ENCODE data around the gene WDR31.

Gene WDR31

GRCh38 chr9:113341712-113342410 is 1.8 kb upstream of the WDR31 start:
- no peak for DNase-seq (ENCODE audit: low read depth)

DNA sequence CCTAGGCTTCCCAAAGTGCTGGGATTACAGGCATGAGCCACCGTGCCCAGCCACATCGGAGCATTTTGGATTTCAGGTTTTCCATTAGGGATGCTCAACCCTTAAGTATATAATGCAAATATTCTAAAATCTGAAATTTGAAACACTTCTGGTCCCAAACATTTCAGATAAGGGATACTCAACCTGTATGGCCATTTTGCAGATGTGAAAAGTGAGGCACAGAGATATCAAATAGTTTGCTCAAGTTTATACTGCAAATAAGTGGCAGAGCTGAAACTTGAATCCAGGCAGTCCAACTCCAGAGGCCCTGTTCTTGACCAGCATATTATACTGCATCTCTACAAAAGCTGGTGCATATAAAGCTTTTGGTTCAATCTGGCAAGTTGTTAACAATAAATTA is 2.4 kb downstream of the WDR31 start:
- no peak for DNase-seq (ENCODE audit: low read depth)

GRCh38 chr9:113331780-113332179 is 8.3 kb downstream of the WDR31 start:
- DNase-seq (ENCODE audit: low read depth) = no peak

GRCh38 chr9:113328045-113328782 is 11.9 kb downstream of the WDR31 start:
- DNase-seq (ENCODE audit: low read depth) = no peak

DNA sequence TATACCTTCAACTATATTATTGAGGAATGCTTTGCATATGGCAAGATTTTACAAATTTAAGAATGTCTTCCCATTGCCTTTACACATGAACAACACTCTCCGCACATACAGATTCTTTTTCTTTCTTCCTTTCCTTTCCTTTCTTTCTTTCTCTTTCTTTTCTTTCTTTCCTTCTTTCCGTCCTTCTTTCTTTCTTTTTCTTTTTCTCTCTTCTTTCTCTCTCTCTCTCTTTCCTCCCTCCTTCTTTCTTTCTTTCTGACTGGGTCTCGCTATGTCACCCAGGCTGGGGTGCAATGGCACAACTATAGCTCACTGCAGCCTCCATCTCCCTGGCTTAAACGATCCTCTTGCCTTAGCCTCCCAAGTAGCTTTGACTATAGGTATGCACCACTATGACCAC is 13.8 kb downstream of the WDR31 start:
- DNase-seq (ENCODE audit: low read depth) = no peak

- no peak for DNase-seq (ENCODE audit: low read depth)
Observed at GRCh38 chr9:113322671-113323070, 17.4 kb downstream of the WDR31 start.

- DNase-seq (ENCODE audit: low read depth) = no peak
Observed at GRCh38 chr9:113320051-113320450, 20.0 kb downstream of the WDR31 start.

- DNase-seq (ENCODE audit: low read depth) = no peak
Observed at GRCh38 chr9:113319054-113319453, 21.0 kb downstream of the WDR31 start.

DNA sequence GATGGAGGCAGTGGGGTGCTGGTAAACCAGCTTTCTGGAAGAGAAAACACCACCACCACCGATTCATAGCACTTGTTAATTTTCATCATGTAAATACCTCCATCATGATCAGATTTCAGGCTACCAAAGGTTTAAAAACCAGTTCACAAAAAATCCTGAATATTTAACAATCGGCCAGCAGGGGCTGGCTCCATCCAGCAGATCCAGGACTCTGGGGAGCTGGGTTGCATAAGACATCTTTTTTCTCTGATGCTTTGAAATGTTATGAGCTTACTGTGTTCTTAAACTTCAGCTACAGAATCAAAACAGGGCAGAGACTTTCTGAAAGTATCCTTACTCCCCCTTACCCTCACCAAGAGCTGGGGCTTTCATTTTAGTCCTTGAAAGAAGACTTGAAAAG is 22.3 kb downstream of the WDR31 start:
- no peak for DNase-seq (ENCODE audit: low read depth)

DNA sequence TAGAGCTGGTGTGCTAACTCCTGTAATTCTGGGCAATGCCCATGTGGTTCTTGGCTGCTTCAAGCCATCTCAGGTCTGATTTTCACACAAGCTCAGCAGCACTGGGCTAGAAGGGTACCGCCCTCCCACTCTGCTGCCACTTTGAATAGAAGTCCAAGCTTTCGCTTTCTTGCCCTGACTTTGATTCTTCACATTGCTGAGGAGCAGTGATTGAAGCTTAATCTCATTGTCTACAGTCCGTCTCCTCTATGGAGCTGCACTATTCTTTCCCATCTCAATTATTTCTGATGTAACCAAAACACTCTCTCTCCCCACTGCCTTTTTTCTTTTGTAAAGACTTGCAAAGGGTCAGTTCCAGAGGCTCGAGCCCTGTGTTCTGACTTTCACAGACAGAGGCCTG is 24.0 kb downstream of the WDR31 start:
- no peak for DNase-seq (ENCODE audit: low read depth)

GRCh38 chr9:113315231-113315630 is 24.8 kb downstream of the WDR31 start:
- DNase-seq (ENCODE audit: low read depth) = no peak

- no peak for DNase-seq (ENCODE audit: low read depth)
Observed at GRCh38 chr9:113313261-113313660, 26.8 kb downstream of the WDR31 start.

- no peak for DNase-seq (ENCODE audit: low read depth)
Observed at GRCh38 chr9:113311961-113312360, 28.1 kb downstream of the WDR31 start.

DNA sequence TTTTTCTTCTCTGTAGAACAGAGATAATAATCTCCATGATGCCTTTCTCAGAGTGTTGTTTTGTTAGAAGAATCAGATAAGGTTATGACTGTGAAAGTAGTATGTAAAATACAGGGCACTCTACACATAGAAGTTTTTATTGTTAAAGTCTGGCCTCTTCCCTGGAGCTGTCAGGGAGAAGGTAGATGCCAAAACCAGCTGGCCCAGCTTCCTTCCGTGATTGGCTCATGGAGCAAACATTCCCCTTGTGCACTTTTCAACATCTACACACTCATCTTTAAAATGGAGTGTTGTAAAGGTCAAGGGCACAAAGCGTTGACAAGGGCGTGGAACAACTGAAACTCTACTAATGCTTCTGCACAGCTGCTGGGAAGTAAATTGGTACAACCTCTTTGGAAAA is 29.5 kb downstream of the WDR31 start:
- no peak for DNase-seq (ENCODE audit: low read depth)

GRCh38 chr9:113309204-113309813 is 30.8 kb downstream of the WDR31 start:
- DNase-seq (ENCODE audit: low read depth) = no peak

GRCh38 chr9:113307396-113307975 is 32.6 kb downstream of the WDR31 start:
- DNase-seq (ENCODE audit: low read depth) = no peak

GRCh38 chr9:113306566-113306965 is 33.5 kb downstream of the WDR31 start:
- no peak for DNase-seq (ENCODE audit: low read depth)

DNA sequence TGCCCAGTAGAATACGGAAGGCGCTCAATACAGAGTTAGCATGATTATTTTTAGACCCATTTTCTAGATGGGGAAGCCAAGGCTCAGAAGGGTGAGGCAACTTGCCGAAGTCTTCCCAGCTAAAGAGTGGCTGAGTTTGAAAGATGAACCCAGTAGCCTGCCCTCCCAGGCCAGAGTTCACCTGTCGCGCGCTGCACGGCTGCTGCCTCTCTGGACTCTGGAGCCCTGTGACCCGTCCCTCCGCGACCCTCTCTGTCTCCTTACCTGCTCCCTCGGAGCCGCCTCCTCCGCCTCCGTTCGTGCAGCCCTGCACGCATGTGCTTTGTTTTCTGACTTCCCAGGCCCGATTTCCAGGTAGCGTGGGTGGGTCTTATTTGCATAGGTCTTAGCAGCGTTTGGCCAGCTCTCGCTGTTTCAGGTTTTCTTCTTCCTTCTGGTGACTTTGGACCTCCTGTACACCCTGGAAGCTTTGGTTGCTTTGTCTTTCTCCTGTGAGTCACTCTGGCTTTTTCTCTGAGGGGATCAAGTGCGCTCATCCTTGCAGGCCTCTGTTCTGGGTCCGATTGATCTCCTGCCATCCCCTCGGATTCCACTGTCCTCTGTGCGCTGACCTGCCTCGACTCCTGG is 37.2 kb downstream of the WDR31 start, which contains the start of gene RNF183:
RNF183 (minus strand) TSS at position 585 of the 627 bp plus-strand sequence. CDS start 5,192 bp downstream, outside the sequence.
- DNase-seq (ENCODE audit: low read depth) = no peak

DNA sequence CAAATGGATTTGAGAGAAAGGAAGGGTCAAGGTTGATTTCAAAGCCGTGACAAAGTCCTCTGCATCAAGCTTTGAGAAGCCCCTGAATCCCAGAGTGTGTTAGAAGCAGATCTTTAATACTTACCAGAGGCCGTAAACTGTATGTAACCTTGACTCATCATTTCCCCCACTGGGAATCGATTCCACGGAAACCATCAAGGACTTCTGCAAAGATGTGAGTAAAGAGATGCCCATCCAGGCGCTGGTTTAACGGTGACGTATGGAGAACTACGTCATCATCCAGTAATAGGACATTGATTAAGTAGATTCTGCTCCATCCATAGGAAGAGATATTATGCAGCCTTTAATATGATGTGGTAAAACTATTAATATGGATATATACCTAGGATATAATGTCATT is 38.5 kb downstream of the WDR31 start:
- no peak for DNase-seq (ENCODE audit: low read depth)

DNA sequence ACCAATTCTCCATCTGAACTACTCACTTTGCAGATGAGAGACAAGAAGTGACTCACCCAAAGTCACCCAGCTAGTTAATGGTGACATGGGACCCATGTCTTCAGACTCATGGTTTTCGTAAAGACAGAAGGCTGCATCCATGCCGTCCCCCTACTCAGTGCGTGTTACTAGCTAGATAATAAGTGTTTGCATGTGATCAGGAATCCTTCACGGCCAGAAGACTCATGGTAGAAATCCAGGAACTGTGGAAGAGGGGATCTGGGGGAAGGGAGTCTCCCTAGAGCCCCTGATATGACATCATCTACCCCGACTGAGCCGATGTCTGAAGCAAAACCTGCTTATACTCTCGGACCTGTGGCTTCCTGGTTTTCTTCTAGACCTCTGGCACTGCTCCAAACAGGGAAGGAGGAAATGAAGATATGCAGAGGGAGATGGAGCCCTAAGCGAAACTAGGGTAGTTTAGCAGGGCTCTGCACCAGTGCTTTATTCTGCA is 40.2 kb downstream of the WDR31 start:
- no peak for DNase-seq (ENCODE audit: low read depth)

GRCh38 chr9:113298924-113299770 is 40.9 kb downstream of the WDR31 start:
- no peak for DNase-seq (ENCODE audit: low read depth)

Measured in HS-5 (cell line).